HG03064 (cell line): ENCODE results near the gene NXPE2.

Experiments
- ATAC-seq: cut with Tn5 transposase; IDR thresholded peaks from one replicate; pipeline ENCODE4 v1.9.1; 2021; ENCODE audit warnings: low read depth; ENCODE audit not compliant: unreplicated experiment

Gene NXPE2

DNA sequence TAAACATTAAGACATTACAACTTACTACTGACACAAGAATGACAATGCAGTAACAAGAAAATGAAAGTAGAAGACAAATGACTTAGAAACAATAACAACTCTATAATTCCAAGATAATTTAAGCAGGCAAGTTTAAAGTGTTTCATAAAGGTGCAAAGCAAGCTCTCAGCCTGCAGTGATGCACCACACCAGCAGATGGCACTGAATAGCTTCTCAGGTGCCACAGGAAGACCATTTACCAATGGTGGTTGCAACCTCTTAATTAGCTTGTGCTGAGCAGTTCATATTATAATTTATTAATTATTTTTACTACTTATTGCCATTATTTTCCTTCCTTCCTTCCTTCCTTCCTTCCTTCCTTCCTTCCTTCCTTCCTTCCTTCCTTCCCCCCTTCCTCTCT, 60.6 kb downstream of the NXPE2 start:
- no peak for ATAC-seq

DNA sequence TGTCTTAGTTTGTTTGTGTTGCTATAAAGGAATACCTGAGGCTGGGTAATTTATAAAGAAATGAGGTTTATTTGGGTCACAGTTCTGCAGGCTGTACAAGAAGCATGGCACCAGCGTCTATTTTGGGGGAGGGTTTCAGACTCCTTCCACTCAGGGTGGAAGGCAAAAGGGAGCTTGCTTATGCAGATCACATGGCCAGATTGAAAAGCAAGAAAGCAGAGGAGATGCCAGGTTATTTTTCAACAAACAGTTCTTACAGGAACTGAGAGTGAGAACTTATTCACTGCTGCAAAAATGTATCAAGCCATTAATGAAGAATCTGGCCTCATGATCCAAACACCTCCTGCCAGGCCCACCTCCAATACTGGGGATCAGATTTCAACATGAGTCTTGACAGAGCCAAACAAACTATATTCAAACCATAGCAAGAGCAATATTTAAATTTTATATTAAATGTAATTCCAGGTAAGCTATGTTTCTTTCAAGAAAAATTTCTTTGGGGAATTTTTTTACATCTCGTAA, 66.9 kb downstream of the NXPE2 start:
- ATAC-seq = no peak

DNA sequence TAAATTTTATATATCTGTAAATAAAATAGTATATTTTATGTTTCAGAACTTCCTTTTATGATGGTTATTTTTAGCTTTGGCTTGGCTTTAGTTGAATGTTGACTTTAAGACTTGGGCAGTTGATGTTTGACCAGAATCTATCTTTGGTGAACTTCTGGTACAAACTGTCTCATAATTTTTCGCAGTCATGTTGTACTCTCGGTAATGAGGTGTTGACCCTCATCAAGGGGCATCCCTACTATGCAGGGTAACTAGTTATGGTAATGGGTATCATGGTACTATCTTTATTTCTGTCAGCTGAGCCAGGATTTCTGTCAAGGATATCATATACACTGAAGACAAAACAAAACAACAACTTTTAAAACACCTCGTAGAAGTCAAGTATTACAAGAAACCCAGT, 67.7 kb downstream of the NXPE2 start:
- ATAC-seq = no peak
